GM12878 (cell line): ENCODE results near the gene RAP1GAP. TPM values are rescaled to one million over a fixed set of nuclear protein-coding genes. Genes with fewer than 3 reads are reported as not detected.

Experiments
- ATAC-seq: fragments of 200-7000 bp; cut with Tn5 transposase; 3 replicates; pipeline ENCODE4 v1.9.1; 2020; ENCODE audit warnings: mild to moderate bottlenecking, moderate library complexity
- BruUV-seq: library from RNA; stranded (reverse); fragments of 400-500 nt; replicated peaks from 2 replicates; lab custom pipeline; 2021; lab: Mats Ljungman, UMichigan
- CTCF ChIA-PET: fragments of 300-600 bp; sonication (Branson Sonifier 250); formaldehyde crosslinking; extraction: SDS; loops from one replicate; lab custom pipeline; 2021; ENCODE audit warnings: inconsistent platforms; lab: Yijun Ruan, JAX
- POLR2A ChIA-PET: fragments of 350-600 bp; formaldehyde crosslinking; extraction: SDS; loops from one replicate; lab custom pipeline; 2021; ENCODE audit warnings: inconsistent platforms; lab: Charles Lee
- RAD21 ChIA-PET: fragments of 300-600 bp; sonication (Branson Sonifier 250); formaldehyde crosslinking; loops from one replicate; lab custom pipeline; 2023; ENCODE audit warnings: antibody characterized with exemption; ENCODE audit not compliant: unreplicated experiment; lab: Charles Lee
- SMC1A ChIA-PET: fragments of 300-600 bp; sonication (Branson Sonifier 250); formaldehyde crosslinking; loops from one replicate; lab custom pipeline; 2023; ENCODE audit not compliant: unreplicated experiment, uncharacterized antibody; lab: Charles Lee
- DNase-seq: peaks from one replicate; pipeline ENCODE4 v3.0.0-alpha.2; 2011; ENCODE audit warnings: low read depth, low spot score
- FAIRE-seq: peaks from 3 replicates; lab custom pipeline; 2011; peaks lifted over from hg19 to GRCh38; lab: Jason Lieb, UNC
- H2AFZ ChIP-seq: 2 replicates; pipeline ENCODE4 v1.6.0; 2011; ENCODE audit warnings: low read depth, low read length, control low read depth; ENCODE audit not compliant: control insufficient read depth
- H3K27ac ChIP-seq: 2 replicates; pipeline ENCODE4 v1.5.1; 2011; ENCODE audit warnings: control low read depth; ENCODE audit not compliant: control insufficient read depth, insufficient read depth
- H3K27me3 ChIP-seq, 2 experiments: replicated peaks in 1 of 2; 2 replicates each; pipeline versions ENCODE4 v1.6.0 to v1.6.1; 2011; ENCODE audit warnings: low read length in 1 of 2; ENCODE audit not compliant: control insufficient read depth in 2 of 2, insufficient read depth in 2 of 2
- H3K36me3 ChIP-seq, 2 experiments: 2 replicates each; pipeline ENCODE4 v1.5.1; 2011; ENCODE audit warnings: low read length in 1 of 2; ENCODE audit not compliant: control insufficient read depth in 2 of 2, insufficient read depth in 2 of 2
- H3K4me1 ChIP-seq: 2 replicates; pipeline ENCODE4 v1.6.1; 2011; ENCODE audit warnings: mild to moderate bottlenecking, low read length, moderate library complexity, mixed read lengths; ENCODE audit not compliant: control insufficient read depth, insufficient read depth
- H3K4me2 ChIP-seq: 2 replicates; pipeline ENCODE4 v1.6.0; 2011; ENCODE audit warnings: control low read depth; ENCODE audit not compliant: control insufficient read depth, insufficient read depth
- H3K4me3 ChIP-seq: fragments of 200-600 bp; sonication (generic); 2 replicates; pipeline ENCODE4 v1.5.1; 2016
- H3K79me2 ChIP-seq: 2 replicates; pipeline ENCODE4 v1.6.0; 2011; ENCODE audit warnings: low read length; ENCODE audit not compliant: control insufficient read depth, insufficient read depth
- H3K9ac ChIP-seq: 2 replicates; pipeline ENCODE4 v1.8.0; 2011; ENCODE audit warnings: low read length, control low read depth, mixed read lengths; ENCODE audit not compliant: control insufficient read depth, insufficient read depth
- H3K9me3 ChIP-seq: replicated peaks from 3 replicates; pipeline ENCODE4 v1.5.1; 2011; ENCODE audit warnings: mild to moderate bottlenecking, low read length; ENCODE audit not compliant: control insufficient read depth, insufficient read depth
- H4K20me1 ChIP-seq: 2 replicates; pipeline ENCODE4 v1.6.0; 2011; ENCODE audit not compliant: control insufficient read depth, insufficient read depth
- CEBPB ChIP-seq, 2 experiments: fragments of 150-350 bp in 1 of 2; IDR thresholded peaks; 2 replicates each; pipeline ENCODE4 v1.6.1; 2012 to 2014; ENCODE audit warnings: low read depth in 2 of 2, low read length in 2 of 2, borderline replicate concordance in 1 of 2, inconsistent platforms in 1 of 2
- CREB1 ChIP-seq: IDR thresholded peaks from 2 replicates; pipeline ENCODE4 v1.6.1; 2012; ENCODE audit warnings: low read depth, mild to moderate bottlenecking, inconsistent platforms
- CREM ChIP-seq: IDR thresholded peaks from 2 replicates; pipeline ENCODE4 v1.6.1; 2014; ENCODE audit warnings: antibody characterized with exemption, low read depth
- E4F1 ChIP-seq: fragments of 450-650 bp; IDR thresholded peaks from 2 replicates; pipeline ENCODE4 v1.6.1; 2018; ENCODE audit warnings: borderline replicate concordance, mild to moderate bottlenecking; ENCODE audit not compliant: partially characterized antibody
- EED ChIP-seq: sonication (generic); IDR thresholded peaks from 2 replicates; pipeline ENCODE4 v1.6.1; 2016; ENCODE audit warnings: antibody characterized with exemption, low read depth
- FOXM1 ChIP-seq: IDR thresholded peaks from 2 replicates; pipeline ENCODE4 v1.6.1; 2012; ENCODE audit warnings: low read depth, mild to moderate bottlenecking, inconsistent platforms, low read length, moderate library complexity
- GATAD2B ChIP-seq: fragments of 450-650 bp; conservative IDR thresholded peaks from 2 replicates; pipeline ENCODE4 v1.6.1; 2017; ENCODE audit warnings: low read depth, mild to moderate bottlenecking, moderate library complexity
- NR2F1 ChIP-seq: fragments of 450-650 bp; conservative IDR thresholded peaks from 2 replicates; pipeline ENCODE4 v1.6.1; 2017; ENCODE audit warnings: mild to moderate bottlenecking
- NRF1 ChIP-seq: conservative IDR thresholded peaks from 2 replicates; pipeline ENCODE4 v1.6.1; 2011; ENCODE audit warnings: mild to moderate bottlenecking, low read depth, low read length, improper control_type of control experiment
- POU2F2 ChIP-seq: IDR thresholded peaks from 3 replicates; pipeline ENCODE4 v1.6.1; 2011; ENCODE audit warnings: low read depth, mild to moderate bottlenecking, low read length, borderline replicate concordance
- RELB ChIP-seq: fragments of 450-650 bp; IDR thresholded peaks from 2 replicates; pipeline ENCODE4 v1.6.1; 2017; ENCODE audit warnings: low read depth, mild to moderate bottlenecking, moderate library complexity
- SMARCA5 ChIP-seq: fragments of 450-650 bp; IDR thresholded peaks from 2 replicates; pipeline ENCODE4 v1.6.1; 2017; ENCODE audit warnings: mild to moderate bottlenecking
- ZBED1 ChIP-seq: IDR thresholded peaks from 2 replicates; pipeline ENCODE4 v1.6.1; 2016; ENCODE audit warnings: borderline replicate concordance
- in situ Hi-C: fragments of 300-500 bp; cut with MboI; formaldehyde crosslinking; loops from 9 replicates; pipeline ENCODE4 v1.14.3; 2018; ENCODE audit warnings: mixed read lengths
- intact Hi-C: fragments of 100-400 bp; cut with micrococcal nuclease; formaldehyde crosslinking; loops from one replicate; pipeline ENCODE4 v1.14.2; 2022; ENCODE audit not compliant: unreplicated experiment
- polyA plus RNA-seq, 11 experiments: library from polyadenylated mRNA; depleted of rRNA in 4 of 11; unstranded in 6 of 11; stranded (reverse) in 5 of 11; fragments of >200 nt; fragmentation: Nextera tagmentation in 4 of 11; fragmentation: Illumina TruSeq in 1 of 11; extraction: Ambion mirVana in 4 of 11; extraction: Trizol in 1 of 11; gene quantifications; 1 replicate in 1 of 11; 2 replicates in 10 of 11; pipeline versions ENCODE4 v1.2.1 to v1.2.3, GENCODE V29; 2011 to 2016; ENCODE audit warnings: inconsistent platforms in 2 of 11, missing spikeins in 2 of 11, low read depth in 1 of 11
- total RNA-seq, 4 experiments: library from RNA; depleted of rRNA in 3 of 4; stranded (reverse); fragments of >200 nt in 3 of 4; fragmentation: Illumina TruSeq in 1 of 4; extraction: Trizol in 1 of 4; gene quantifications; 2 replicates each; pipeline versions ENCODE4 v1.2.1 to v1.2.3, GENCODE V29; 2013 to 2021
- TF ChIP-seq, protein P1 (sequence below), 3 experiments: IDR thresholded peaks in 2 of 3; conservative IDR thresholded peaks in 1 of 3; 2 replicates each; pipeline ENCODE4 v1.5.1; 2011; ENCODE audit warnings: low read depth in 3 of 3, low read length in 3 of 3, mild to moderate bottlenecking in 3 of 3, control low read depth in 2 of 3, moderate library complexity in 2 of 3, inconsistent platforms in 1 of 3, mixed read lengths in 1 of 3; ENCODE audit not compliant: control insufficient read depth in 2 of 3, insufficient read depth in 1 of 3; ENCODE audit errors: extremely low read depth in 1 of 3
- TF ChIP-seq, protein P2 (sequence below): IDR thresholded peaks from 2 replicates; pipeline ENCODE4 v1.6.1; 2011; ENCODE audit warnings: borderline replicate concordance, low read depth, mild to moderate bottlenecking, moderate library complexity, low read length; ENCODE audit not compliant: insufficient read depth, poor library complexity, severe bottlenecking

Gene RAP1GAP
- total and polyA plus RNA-seq, 10 of the 15 experiments (the other 5 are each of a cell fraction or from before 2014, with no cell fraction given): 0.04 to 0.96 (median 0.09) TPM; not detected in 3

- Histone ChIP-seq H3K9me3 (no peaks in the 10 kb centered on the region), H4K20me1 (no peaks in the 10 kb centered on the region), H3K27me3 (no peaks in the 10 kb centered on the region), H2AFZ (no peak overlapping the region), H3K27ac (no peak overlapping the region), H3K4me2 (no peak overlapping the region), H3K4me1 (no peaks in the 10 kb centered on the region), H3K79me2 (no peaks in the 10 kb centered on the region), H3K36me3 (peaks cover 16 to 43% of the 10 kb centered on the region in 2 experiments), H3K4me3 (no peak overlapping the region), H3K9ac (no peak overlapping the region)
- TF ChIP-seq NR2F1 (no peak), CEBPB (IDR thresholded peaks at IDR 0.05; ENCODE audit: borderline replicate concordance in 1 of 2, low read depth in 2 of 2, low read length in 2 of 2) (no peak), SMARCA5 (no peak), CREM (no peak), EED (no peak), RELB (no peak), NRF1 (no peak), POU2F2 (no peak), FOXM1 (no peak), E4F1 (no peak), GATAD2B (no peak), CREB1 (no peak), ZBED1 (no peak)
- TF ChIP-seq, protein P1, sequence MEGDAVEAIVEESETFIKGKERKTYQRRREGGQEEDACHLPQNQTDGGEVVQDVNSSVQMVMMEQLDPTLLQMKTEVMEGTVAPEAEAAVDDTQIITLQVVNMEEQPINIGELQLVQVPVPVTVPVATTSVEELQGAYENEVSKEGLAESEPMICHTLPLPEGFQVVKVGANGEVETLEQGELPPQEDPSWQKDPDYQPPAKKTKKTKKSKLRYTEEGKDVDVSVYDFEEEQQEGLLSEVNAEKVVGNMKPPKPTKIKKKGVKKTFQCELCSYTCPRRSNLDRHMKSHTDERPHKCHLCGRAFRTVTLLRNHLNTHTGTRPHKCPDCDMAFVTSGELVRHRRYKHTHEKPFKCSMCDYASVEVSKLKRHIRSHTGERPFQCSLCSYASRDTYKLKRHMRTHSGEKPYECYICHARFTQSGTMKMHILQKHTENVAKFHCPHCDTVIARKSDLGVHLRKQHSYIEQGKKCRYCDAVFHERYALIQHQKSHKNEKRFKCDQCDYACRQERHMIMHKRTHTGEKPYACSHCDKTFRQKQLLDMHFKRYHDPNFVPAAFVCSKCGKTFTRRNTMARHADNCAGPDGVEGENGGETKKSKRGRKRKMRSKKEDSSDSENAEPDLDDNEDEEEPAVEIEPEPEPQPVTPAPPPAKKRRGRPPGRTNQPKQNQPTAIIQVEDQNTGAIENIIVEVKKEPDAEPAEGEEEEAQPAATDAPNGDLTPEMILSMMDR (IDR thresholded peaks at IDR 0.05 in 2 of 3, conservative IDR thresholded peaks at IDR 0.05 in 1 of 3; ENCODE audit: control insufficient read depth in 2 of 3, extremely low read depth in 1 of 3, insufficient read depth in 1 of 3, low read depth in 3 of 3, low read length in 3 of 3): no peak
- TF ChIP-seq, protein P2, sequence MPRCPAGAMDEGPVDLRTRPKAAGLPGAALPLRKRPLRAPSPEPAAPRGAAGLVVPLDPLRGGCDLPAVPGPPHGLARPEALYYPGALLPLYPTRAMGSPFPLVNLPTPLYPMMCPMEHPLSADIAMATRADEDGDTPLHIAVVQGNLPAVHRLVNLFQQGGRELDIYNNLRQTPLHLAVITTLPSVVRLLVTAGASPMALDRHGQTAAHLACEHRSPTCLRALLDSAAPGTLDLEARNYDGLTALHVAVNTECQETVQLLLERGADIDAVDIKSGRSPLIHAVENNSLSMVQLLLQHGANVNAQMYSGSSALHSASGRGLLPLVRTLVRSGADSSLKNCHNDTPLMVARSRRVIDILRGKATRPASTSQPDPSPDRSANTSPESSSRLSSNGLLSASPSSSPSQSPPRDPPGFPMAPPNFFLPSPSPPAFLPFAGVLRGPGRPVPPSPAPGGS: no peak
- RAD21 ChIA-PET: no interaction called here
- no TSS peak for BruUV-seq
- FAIRE-seq: no peak
- CTCF ChIA-PET: no interaction called here
- intact Hi-C loops (no loop called here), in situ Hi-C loops (no loop called here)
- POLR2A ChIA-PET: no interaction called here
- SMC1A ChIA-PET: no interaction called here
- DNase-seq: no peak
- no peak for ATAC-seq
Observed at GRCh38 chr1:21693732-21694131, 24.6 kb upstream of the RAP1GAP start.
